ENCODE measurements around the gene ENOX1. TPM values are rescaled to one million over a fixed set of nuclear protein-coding genes. Genes with fewer than 3 reads are reported as not detected.

ENOX1 gene
- total RNA-seq, 1 experiment from 2014 or later: 1.5 TPM

- H3K27ac Mint-ChIP-seq (ENCODE audit: unreplicated experiment): no peak overlapping the region
- H3K4me3 Mint-ChIP-seq (ENCODE audit: low read depth, unreplicated experiment): no peak overlapping the region
- H3K9me3 Mint-ChIP-seq (ENCODE audit: low read depth, unreplicated experiment): no peaks in the 10 kb centered on the region
- CTCF ChIA-PET: no interaction called here
- no TSS peak for BruUV-seq (replicated peaks)
- H3K4me1 Mint-ChIP-seq (ENCODE audit: low read depth, unreplicated experiment): no peaks in the 10 kb centered on the region
- no peaks in the 10 kb centered on the region for H3K27me3 Mint-ChIP-seq (ENCODE audit: unreplicated experiment)
- H3K36me3 Mint-ChIP-seq (ENCODE audit: insufficient read depth, unreplicated experiment): no peaks in the 10 kb centered on the region
- intact Hi-C loops (cut with micrococcal nuclease; ENCODE audit: unreplicated experiment): no loop called here
- DNase-seq: no peak
- no peak for TF ChIP-seq CTCF (IDR thresholded peaks at IDR 0.05; ENCODE audit: unreplicated experiment)
These were observed 466.9 kb downstream of the ENOX1 start for GRCh38 chr13:43319617-43320444.

- no TSS peak for BruUV-seq (replicated peaks)
- no peaks in the 10 kb centered on the region for H3K36me3 Mint-ChIP-seq (ENCODE audit: insufficient read depth, unreplicated experiment)
- H3K4me3 Mint-ChIP-seq (ENCODE audit: low read depth, unreplicated experiment): no peak overlapping the region
- no peaks in the 10 kb centered on the region for H3K4me1 Mint-ChIP-seq (ENCODE audit: low read depth, unreplicated experiment)
- TF ChIP-seq CTCF (IDR thresholded peaks at IDR 0.05; ENCODE audit: unreplicated experiment): no peak
- intact Hi-C loops (cut with micrococcal nuclease; ENCODE audit: unreplicated experiment): no loop called here
- DNase-seq: no peak
- no peaks in the 10 kb centered on the region for H3K9me3 Mint-ChIP-seq (ENCODE audit: low read depth, unreplicated experiment)
- no peaks in the 10 kb centered on the region for H3K27me3 Mint-ChIP-seq (ENCODE audit: unreplicated experiment)
- no peak overlapping the region for H3K27ac Mint-ChIP-seq (ENCODE audit: unreplicated experiment)
- CTCF ChIA-PET: no interaction called here
These were observed 469.8 kb downstream of the ENOX1 start for GRCh38 chr13:43316946-43317353.

GRCh38 chr13:43316281-43316680 lies 470.5 kb downstream of the ENOX1 start:
- H3K4me3 Mint-ChIP-seq (ENCODE audit: low read depth, unreplicated experiment): no peak overlapping the region
- H3K27me3 Mint-ChIP-seq (ENCODE audit: unreplicated experiment): no peaks in the 10 kb centered on the region
- no peaks in the 10 kb centered on the region for H3K9me3 Mint-ChIP-seq (ENCODE audit: low read depth, unreplicated experiment)

GRCh38 chr13:43315522-43315921 lies 471.2 kb downstream of the ENOX1 start:
- BruUV-seq (replicated peaks): no TSS peak
- intact Hi-C loops (cut with micrococcal nuclease; ENCODE audit: unreplicated experiment): no loop called here
- no peak overlapping the region for H3K4me3 Mint-ChIP-seq (ENCODE audit: low read depth, unreplicated experiment)
- no peaks in the 10 kb centered on the region for H3K36me3 Mint-ChIP-seq (ENCODE audit: insufficient read depth, unreplicated experiment)
- no peaks in the 10 kb centered on the region for H3K27me3 Mint-ChIP-seq (ENCODE audit: unreplicated experiment)
- H3K9me3 Mint-ChIP-seq (ENCODE audit: low read depth, unreplicated experiment): no peaks in the 10 kb centered on the region
- H3K4me1 Mint-ChIP-seq (ENCODE audit: low read depth, unreplicated experiment): no peaks in the 10 kb centered on the region
- DNase-seq: no peak
- H3K27ac Mint-ChIP-seq (ENCODE audit: unreplicated experiment): no peak overlapping the region
- CTCF ChIA-PET: no interaction called here
- TF ChIP-seq CTCF (IDR thresholded peaks at IDR 0.05; ENCODE audit: unreplicated experiment): no peak

More at GRCh38 chr13:43316281-43316680, 470.5 kb downstream of the ENOX1 start:
- BruUV-seq (replicated peaks): no TSS peak
- DNase-seq: no peak
- Mint-ChIP-seq H3K27ac (ENCODE audit: unreplicated experiment) (no peak overlapping the region), H3K36me3 (ENCODE audit: insufficient read depth, unreplicated experiment) (no peaks in the 10 kb centered on the region), H3K4me1 (ENCODE audit: low read depth, unreplicated experiment) (no peaks in the 10 kb centered on the region)
- CTCF ChIA-PET: no interaction called here
- no peak for TF ChIP-seq CTCF (IDR thresholded peaks at IDR 0.05; ENCODE audit: unreplicated experiment)
- intact Hi-C loops (cut with micrococcal nuclease; ENCODE audit: unreplicated experiment): no loop called here
